ENCODE results near the gene DLG5. TPM values are rescaled to one million over a fixed set of nuclear protein-coding genes. Genes with fewer than 3 reads are reported as not detected.

DLG5 gene
- total RNA-seq, 1 donor from 2014 or later = 58.4 TPM

- H3K9ac ChIP-seq (ENCODE audit: low read length) = no peak overlapping the region
- H3K9me3 ChIP-seq (ENCODE audit: insufficient read depth, low read depth, low read length) = no peaks in the 10 kb centered on the region
- H3K27me3 ChIP-seq (ENCODE audit: insufficient read depth, low read length) = no peaks in the 10 kb centered on the region
- Mint-ChIP-seq H3K4me1 (ENCODE audit: low read depth, unreplicated experiment) (peaks cover 14% of the 10 kb centered on the region), H3K27ac (ENCODE audit: unreplicated experiment) (no peak overlapping the region), H3K27me3 (ENCODE audit: low read depth, unreplicated experiment) (no peaks in the 10 kb centered on the region), H3K9me3 (ENCODE audit: unreplicated experiment) (peaks cover 7% of the 10 kb centered on the region), H3K4me3 (ENCODE audit: unreplicated experiment) (no peak overlapping the region), H3K36me3 (ENCODE audit: low read depth, unreplicated experiment) (peaks cover 15% of the 10 kb centered on the region)
- DNase-seq (ENCODE audit: low read depth) (no peak), FAIRE-seq (no peak)
- no peaks in the 10 kb centered on the region for H3K79me2 ChIP-seq (ENCODE audit: insufficient read depth, low read length)
- no peak overlapping the region for H3K27ac ChIP-seq (ENCODE audit: low read depth, low read length)
- TF ChIP-seq EZH2 (IDR thresholded peaks at IDR 0.05; ENCODE audit: insufficient read depth, low read length) (no peak), CTCF (IDR thresholded peaks at IDR 0.05; ENCODE audit: insufficient read depth, low read depth, low read length) (no peak)
- H3K4me2 ChIP-seq (ENCODE audit: low read length) = no peak overlapping the region
- no peaks in the 10 kb centered on the region for H4K20me1 ChIP-seq (ENCODE audit: insufficient read depth, low read length)
- H3K36me3 ChIP-seq (ENCODE audit: insufficient read depth, low read length) = no peaks in the 10 kb centered on the region
- no peak overlapping the region for H2AFZ ChIP-seq (ENCODE audit: low read depth, low read length)
- no peak overlapping the region for H3K4me3 ChIP-seq (ENCODE audit: insufficient read depth, low read depth, low read length)
- no peaks in the 10 kb centered on the region for H3K4me1 ChIP-seq (ENCODE audit: insufficient read depth, low read length)
Observed at GRCh38 chr10:77771851-77772250, 154.7 kb downstream of the DLG5 start.

- H4K20me1 ChIP-seq (ENCODE audit: insufficient read depth, low read length) = no peaks in the 10 kb centered on the region
- no peaks in the 10 kb centered on the region for H3K79me2 ChIP-seq (ENCODE audit: insufficient read depth, low read length)
- H3K36me3 ChIP-seq (ENCODE audit: insufficient read depth, low read length) = no peaks in the 10 kb centered on the region
- no peak overlapping the region for H3K27ac ChIP-seq (ENCODE audit: low read depth, low read length)
- H3K4me2 ChIP-seq (ENCODE audit: low read length) = no peak overlapping the region
- no peaks in the 10 kb centered on the region for H3K9me3 ChIP-seq (ENCODE audit: insufficient read depth, low read depth, low read length)
- TF ChIP-seq EZH2 (IDR thresholded peaks at IDR 0.05; ENCODE audit: insufficient read depth, low read length) (no peak), CTCF (IDR thresholded peaks at IDR 0.05; ENCODE audit: insufficient read depth, low read depth, low read length) (no peak)
- Mint-ChIP-seq H3K36me3 (ENCODE audit: low read depth, unreplicated experiment) (peaks cover 13% of the 10 kb centered on the region), H3K4me3 (ENCODE audit: unreplicated experiment) (no peak overlapping the region), H3K27me3 (ENCODE audit: low read depth, unreplicated experiment) (no peaks in the 10 kb centered on the region), H3K27ac (ENCODE audit: unreplicated experiment) (no peak overlapping the region), H3K4me1 (ENCODE audit: low read depth, unreplicated experiment) (peaks cover 18% of the 10 kb centered on the region), H3K9me3 (ENCODE audit: unreplicated experiment) (peaks cover 4% of the 10 kb centered on the region)
- DNase-seq (ENCODE audit: low read depth) (no peak), FAIRE-seq (no peak)
- H2AFZ ChIP-seq (ENCODE audit: low read depth, low read length) = no peak overlapping the region
- H3K9ac ChIP-seq (ENCODE audit: low read length) = no peak overlapping the region
- H3K4me1 ChIP-seq (ENCODE audit: insufficient read depth, low read length) = no peaks in the 10 kb centered on the region
- H3K4me3 ChIP-seq (ENCODE audit: insufficient read depth, low read depth, low read length) = no peak overlapping the region
- no peaks in the 10 kb centered on the region for H3K27me3 ChIP-seq (ENCODE audit: insufficient read depth, low read length)
Observed at GRCh38 chr10:77771450-77771849, 155.1 kb downstream of the DLG5 start.

GRCh38 chr10:77770868-77771175 lies 155.7 kb downstream of the DLG5 start:
- Histone ChIP-seq H3K27ac (ENCODE audit: low read depth, low read length) (no peak overlapping the region), H3K4me1 (ENCODE audit: insufficient read depth, low read length) (no peaks in the 10 kb centered on the region), H3K4me2 (ENCODE audit: low read length) (no peak overlapping the region), H3K79me2 (ENCODE audit: insufficient read depth, low read length) (no peaks in the 10 kb centered on the region), H3K27me3 (ENCODE audit: insufficient read depth, low read length) (no peaks in the 10 kb centered on the region), H3K4me3 (ENCODE audit: insufficient read depth, low read depth, low read length) (no peak overlapping the region), H2AFZ (ENCODE audit: low read depth, low read length) (no peak overlapping the region), H3K36me3 (ENCODE audit: insufficient read depth, low read length) (no peaks in the 10 kb centered on the region), H3K9me3 (ENCODE audit: insufficient read depth, low read depth, low read length) (no peaks in the 10 kb centered on the region), H4K20me1 (ENCODE audit: insufficient read depth, low read length) (no peaks in the 10 kb centered on the region), H3K9ac (ENCODE audit: low read length) (no peak overlapping the region)
- no peaks in the 10 kb centered on the region for H3K27me3 Mint-ChIP-seq (ENCODE audit: low read depth, unreplicated experiment)
- H3K4me3 Mint-ChIP-seq (ENCODE audit: unreplicated experiment) = no peak overlapping the region
- H3K9me3 Mint-ChIP-seq (ENCODE audit: unreplicated experiment) = no peaks in the 10 kb centered on the region
- no peak for DNase-seq (ENCODE audit: low read depth)
- peaks cover 18% of the 10 kb centered on the region for H3K4me1 Mint-ChIP-seq (ENCODE audit: low read depth, unreplicated experiment)
- H3K36me3 Mint-ChIP-seq (ENCODE audit: low read depth, unreplicated experiment) = peaks cover 8% of the 10 kb centered on the region
- no peak overlapping the region for H3K27ac Mint-ChIP-seq (ENCODE audit: unreplicated experiment)
- FAIRE-seq = no peak
- TF ChIP-seq CTCF (IDR thresholded peaks at IDR 0.05; ENCODE audit: insufficient read depth, low read depth, low read length) (no peak), EZH2 (IDR thresholded peaks at IDR 0.05; ENCODE audit: insufficient read depth, low read length) (no peak)

Data from astrocyte (in vitro differentiated cells and primary cell).